Measurements from ENCODE around the gene RTN4IP1.

RTN4IP1 gene

DNA sequence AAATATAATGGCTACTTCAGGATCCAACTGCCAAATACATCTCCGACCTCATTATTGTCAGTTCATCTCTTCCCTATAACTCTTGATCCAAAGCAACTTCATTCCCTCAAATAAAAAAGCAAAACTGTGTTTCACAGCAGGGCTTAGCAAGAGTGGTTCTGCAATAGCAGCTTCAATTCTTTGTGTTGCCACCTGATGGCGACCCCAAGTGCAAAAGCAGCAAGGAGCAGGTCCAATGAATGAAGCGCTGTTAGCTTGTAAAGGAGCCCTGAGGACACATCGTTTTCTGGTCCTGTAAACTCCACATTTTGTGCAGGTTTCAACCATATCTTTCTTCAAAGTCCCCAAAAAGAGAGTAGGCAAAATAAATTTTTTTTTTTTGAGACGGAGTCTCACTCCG, 19.6 kb downstream of the RTN4IP1 start:
- Histone ChIP-seq H3K36me3 (replicated peaks; ENCODE audit: insufficient read depth, low read length) (no peaks in the 10 kb centered on the region), H3K4me3 (ENCODE audit: low read length) (no peak overlapping the region), H3K27ac (ENCODE audit: low read length) (no peak overlapping the region), H2AFZ (ENCODE audit: low read length) (no peak overlapping the region), H3K27me3 (replicated peaks; ENCODE audit: insufficient read depth, low read length) (no peaks in the 10 kb centered on the region), H3K4me2 (ENCODE audit: low read depth, low read length) (no peak overlapping the region), H3K79me2 (ENCODE audit: low read length) (no peaks in the 10 kb centered on the region), H3K9me2 (replicated peaks; ENCODE audit: insufficient read depth, low read length) (no peaks in the 10 kb centered on the region), H3F3A (ENCODE audit: insufficient read depth, low read length) (no peaks in the 10 kb centered on the region), H4K20me1 (ENCODE audit: insufficient read depth, low read length) (no peaks in the 10 kb centered on the region), H3K9me3 (replicated peaks; ENCODE audit: insufficient read depth, low read length) (no peaks in the 10 kb centered on the region), H3K4me1 (ENCODE audit: low read length) (no peaks in the 10 kb centered on the region), H3K9ac (ENCODE audit: low read length) (no peak overlapping the region)
- TF ChIP-seq, protein P1, sequence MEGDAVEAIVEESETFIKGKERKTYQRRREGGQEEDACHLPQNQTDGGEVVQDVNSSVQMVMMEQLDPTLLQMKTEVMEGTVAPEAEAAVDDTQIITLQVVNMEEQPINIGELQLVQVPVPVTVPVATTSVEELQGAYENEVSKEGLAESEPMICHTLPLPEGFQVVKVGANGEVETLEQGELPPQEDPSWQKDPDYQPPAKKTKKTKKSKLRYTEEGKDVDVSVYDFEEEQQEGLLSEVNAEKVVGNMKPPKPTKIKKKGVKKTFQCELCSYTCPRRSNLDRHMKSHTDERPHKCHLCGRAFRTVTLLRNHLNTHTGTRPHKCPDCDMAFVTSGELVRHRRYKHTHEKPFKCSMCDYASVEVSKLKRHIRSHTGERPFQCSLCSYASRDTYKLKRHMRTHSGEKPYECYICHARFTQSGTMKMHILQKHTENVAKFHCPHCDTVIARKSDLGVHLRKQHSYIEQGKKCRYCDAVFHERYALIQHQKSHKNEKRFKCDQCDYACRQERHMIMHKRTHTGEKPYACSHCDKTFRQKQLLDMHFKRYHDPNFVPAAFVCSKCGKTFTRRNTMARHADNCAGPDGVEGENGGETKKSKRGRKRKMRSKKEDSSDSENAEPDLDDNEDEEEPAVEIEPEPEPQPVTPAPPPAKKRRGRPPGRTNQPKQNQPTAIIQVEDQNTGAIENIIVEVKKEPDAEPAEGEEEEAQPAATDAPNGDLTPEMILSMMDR (IDR thresholded peaks at IDR 0.05; ENCODE audit: low read length) = 0 out of 2 replicates have a peak, but pooled peaks have one; percentile 15
- TF ChIP-seq EZH2phosphoT487 (IDR thresholded peaks at IDR 0.05; ENCODE audit: low read length) (no peak), EZH2 (optimal IDR thresholded peaks at IDR 0.05; ENCODE audit: low read depth, low read length) (no peak)
- DNase-seq = no peak

DNA sequence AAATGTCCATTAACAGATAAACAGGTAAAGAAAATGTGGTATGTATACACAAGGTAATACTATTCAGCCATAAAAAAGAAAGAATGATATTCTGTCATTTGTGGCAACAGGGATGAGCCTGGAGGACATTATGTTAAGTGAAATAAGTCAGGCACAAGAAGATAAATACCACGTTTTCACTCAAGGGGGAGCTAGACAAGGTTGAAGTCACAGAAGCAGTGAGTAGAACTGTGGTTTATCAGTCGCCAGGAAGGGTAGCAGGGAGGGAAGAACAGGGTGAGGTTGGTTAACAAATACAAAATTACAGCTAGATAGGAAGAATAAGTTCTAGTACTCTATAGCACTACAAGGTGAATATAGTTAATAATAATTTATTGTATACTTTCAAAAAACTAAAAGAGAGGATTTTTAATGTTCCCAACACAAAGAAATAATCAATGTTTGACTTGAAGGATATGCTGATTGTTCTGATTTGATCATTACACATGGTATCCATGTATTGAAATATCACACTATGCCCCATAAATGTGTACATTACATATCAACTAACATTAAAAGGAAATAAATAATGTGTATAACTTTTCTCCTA, 21.1 kb downstream of the RTN4IP1 start:
- H3K4me3 ChIP-seq (ENCODE audit: low read length) = no peak overlapping the region
- TF ChIP-seq, protein P1 (IDR thresholded peaks at IDR 0.05; ENCODE audit: low read length) = peak; percentile 60
- no peak for TF ChIP-seq EZH2 (optimal IDR thresholded peaks at IDR 0.05; ENCODE audit: low read depth, low read length)
- TF ChIP-seq EZH2phosphoT487 (IDR thresholded peaks at IDR 0.05; ENCODE audit: low read length) = no peak

DNA sequence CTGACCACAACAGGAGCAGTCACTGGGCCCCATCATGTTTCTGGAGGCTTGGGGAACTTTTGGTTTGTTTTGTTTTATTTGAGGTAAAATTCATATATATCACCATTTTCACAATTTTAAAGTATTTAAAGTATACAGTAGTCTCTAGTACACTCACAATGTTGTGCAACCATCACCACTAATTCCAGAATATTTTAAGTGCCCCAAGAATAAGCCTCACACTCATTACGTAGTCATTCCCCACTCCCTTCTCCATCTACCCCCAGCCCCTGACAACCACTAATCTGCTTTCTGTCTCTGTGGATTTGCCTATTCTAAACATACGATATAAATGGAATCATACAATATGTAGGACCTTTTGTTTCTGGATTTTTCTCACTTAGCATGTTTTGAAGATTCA, 29.0 kb downstream of the RTN4IP1 start:
- H3F3A ChIP-seq (ENCODE audit: insufficient read depth, low read length) = no peaks in the 10 kb centered on the region
- H2AFZ ChIP-seq (ENCODE audit: low read length) = no peak overlapping the region
- H3K4me2 ChIP-seq (ENCODE audit: low read depth, low read length) = no peak overlapping the region
- H3K27me3 ChIP-seq (replicated peaks; ENCODE audit: insufficient read depth, low read length) = no peaks in the 10 kb centered on the region
- no peaks in the 10 kb centered on the region for H4K20me1 ChIP-seq (ENCODE audit: insufficient read depth, low read length)
- H3K9ac ChIP-seq (ENCODE audit: low read length) = no peak overlapping the region
- H3K27ac ChIP-seq (ENCODE audit: low read length) = no peak overlapping the region
- TF ChIP-seq EZH2 (optimal IDR thresholded peaks at IDR 0.05; ENCODE audit: low read depth, low read length) = no peak
- TF ChIP-seq EZH2phosphoT487 (IDR thresholded peaks at IDR 0.05; ENCODE audit: low read length) = no peak
- TF ChIP-seq, protein P1 (IDR thresholded peaks at IDR 0.05; ENCODE audit: low read length) = no peak
- no peak overlapping the region for H3K4me3 ChIP-seq (ENCODE audit: low read length)
- H3K4me1 ChIP-seq (ENCODE audit: low read length) = no peaks in the 10 kb centered on the region
- H3K36me3 ChIP-seq (replicated peaks; ENCODE audit: insufficient read depth, low read length) = no peaks in the 10 kb centered on the region
- H3K79me2 ChIP-seq (ENCODE audit: low read length) = no peaks in the 10 kb centered on the region
- no peak for DNase-seq
- no peaks in the 10 kb centered on the region for H3K9me3 ChIP-seq (replicated peaks; ENCODE audit: insufficient read depth, low read length)
- H3K9me2 ChIP-seq (replicated peaks; ENCODE audit: insufficient read depth, low read length) = no peaks in the 10 kb centered on the region

More for the DNA sequence above, 21.1 kb downstream of the RTN4IP1 start:
- Histone ChIP-seq H3K79me2 (ENCODE audit: low read length) (no peaks in the 10 kb centered on the region), H3K36me3 (replicated peaks; ENCODE audit: insufficient read depth, low read length) (no peaks in the 10 kb centered on the region), H3K27ac (ENCODE audit: low read length) (no peak overlapping the region), H3K27me3 (replicated peaks; ENCODE audit: insufficient read depth, low read length) (no peaks in the 10 kb centered on the region), H4K20me1 (ENCODE audit: insufficient read depth, low read length) (no peaks in the 10 kb centered on the region), H3K9ac (ENCODE audit: low read length) (no peak overlapping the region), H2AFZ (ENCODE audit: low read length) (no peak overlapping the region), H3K4me2 (ENCODE audit: low read depth, low read length) (no peak overlapping the region), H3K9me2 (replicated peaks; ENCODE audit: insufficient read depth, low read length) (no peaks in the 10 kb centered on the region), H3K9me3 (replicated peaks; ENCODE audit: insufficient read depth, low read length) (no peaks in the 10 kb centered on the region), H3K4me1 (ENCODE audit: low read length) (no peaks in the 10 kb centered on the region), H3F3A (ENCODE audit: insufficient read depth, low read length) (no peaks in the 10 kb centered on the region)
- peak; percentile 72 for DNase-seq

All from MM.1S (cell line).